Measurements from ENCODE around the gene DGKZ. TPM values are rescaled to one million over a fixed set of nuclear protein-coding genes. Genes with fewer than 3 reads are reported as not detected.
A peak's percentile ranks its signal among the peaks of the same experiment; 100 is the strongest.

DGKZ gene
- 125 and 130 TPM in 2 replicates for total RNA-seq (2013; cell fraction: nucleolus; rRNA removed)
- total RNA-seq (2014; rRNA removed) = 59.0 and 67.4 TPM in 2 replicates
- total RNA-seq (2014; rRNA removed; fragmentation: Illumina TruSeq; extraction: Trizol) = 17.5 and 22.3 TPM in 2 replicates
- 69.3 and 78.4 TPM in 2 replicates for total RNA-seq (2021)
- 16.5 TPM for polyA plus RNA-seq (2011; ENCODE audit: low read depth)
- polyA plus RNA-seq (2011; rRNA removed) = 16.5 and 35.2 TPM in 2 replicates
- 68.4 and 86.8 TPM in 2 replicates for polyA plus RNA-seq (2011; cell fraction: cytosol; rRNA removed)
- polyA plus RNA-seq (2011; cell fraction: nucleus; rRNA removed) = 403 and 444 TPM in 2 replicates
- 43.3 and 52.1 TPM in 2 replicates for polyA plus RNA-seq (2012)
- 8.3 and 29.0 TPM in 2 replicates for polyA plus RNA-seq (2014; fragmentation: Illumina TruSeq; extraction: Trizol)
- 1 to 10 TPM in 1 of 2 experiments, under 1 TPM in 1; 0.50 to 1.6 TPM for polyA plus RNA-seq (2014; fragmentation: Nextera tagmentation; extraction: Ambion mirVana)
- polyA plus RNA-seq (2014; rRNA removed) = 68.4 and 78.5 TPM in 2 replicates
- polyA plus RNA-seq (2016; fragmentation: Nextera tagmentation; extraction: Ambion mirVana) = 10 to 100 TPM; 43.7 to 44.6 TPM
- polyA minus RNA-seq (2011; rRNA and poly(A)+ RNA removed) = 36.9 and 81.4 TPM in 2 replicates
- polyA minus RNA-seq (2011; cell fraction: cytosol; rRNA and poly(A)+ RNA removed) = 26.5 and 41.5 TPM in 2 replicates
- polyA minus RNA-seq (2011; cell fraction: nucleus; rRNA and poly(A)+ RNA removed) = 67.3 and 115 TPM in 2 replicates
- percentile 62 among the genes with signal in this experiment for Bru-seq, nascent RNA
- percentile 73 among the genes with signal in this experiment for BruChase-seq, experiment 1, labeled RNA remaining after a 6-hour chase
- percentile 66 among the genes with signal in this experiment for BruChase-seq, experiment 2, labeled RNA remaining after a 2-hour chase
- long read RNA-seq, experiment 1, partial matches to known transcripts = 2 of 4 reads
- long read RNA-seq, experiment 1, other reads (novel, unspliced or antisense) = 2 of 4 reads
- long read RNA-seq, experiment 2 = 0 reads

- ChIA-PET POLR2A (interaction anchor here (1.4 to 3.0 kb wide), 4 partner anchors 14 to 143 kb away, joined by 3 to 32 read pairs (median 6); no protein-coding TSS in a partner anchor), CTCF (interaction anchor here (1.0 to 19.9 kb wide), 11 partner anchors 17 to 191 kb away, joined by 3 to 423 read pairs (median 8); no protein-coding TSS in a partner anchor), RAD21 (ENCODE audit: unreplicated experiment) (interaction anchor here (1.0 to 3.4 kb wide), 5 partner anchors 11 to 45 kb away, joined by 4 to 38 read pairs (median 5); no protein-coding TSS in a partner anchor), SMC1A (ENCODE audit: uncharacterized antibody, unreplicated experiment) (interaction anchor here (0.6 to 3.0 kb wide), 4 partner anchors 14 to 136 kb away, joined by 4 to 11 read pairs (median 6); no protein-coding TSS in a partner anchor)
- 11% methylated on average over 38 of the region's 80 CpGs for WGBS (ENCODE audit: insufficient coverage, insufficient replicate concordance, low lambda C conversion rate, missing lambda C conversion rate)
- Histone ChIP-seq H3K4me3 (peak within 1 kb of the TSS; percentile 88), H3K27me3 (replicated peaks in 1 of 2; ENCODE audit: control insufficient read depth in 2 of 2, insufficient read depth in 2 of 2, low read length in 1 of 2) (no peaks in the 10 kb centered on the region), H4K20me1 (ENCODE audit: control insufficient read depth, insufficient read depth) (no peaks in the 10 kb centered on the region), H3K36me3 (ENCODE audit: control insufficient read depth in 2 of 2, insufficient read depth in 2 of 2, low read length in 1 of 2) (peaks cover 0 to 3% of the 10 kb centered on the region in 2 experiments; a peak in 2 of 4 replicates), H3K4me1 (ENCODE audit: control insufficient read depth, insufficient read depth, low read length) (peaks cover 39% of the 10 kb centered on the region), H3K9me3 (replicated peaks; ENCODE audit: control insufficient read depth, insufficient read depth, low read length) (no peaks in the 10 kb centered on the region), H3K27ac (ENCODE audit: control insufficient read depth, insufficient read depth) (peak within 1 kb of the TSS; percentile 71), H3K9ac (ENCODE audit: control insufficient read depth, insufficient read depth, low read length) (peak within 1 kb of the TSS; percentile 83), H2AFZ (ENCODE audit: control insufficient read depth, low read depth, low read length) (peak within 1 kb of the TSS; percentile 57), H3K79me2 (ENCODE audit: control insufficient read depth, insufficient read depth, low read length) (peaks cover 39% of the 10 kb centered on the region), H3K4me2 (ENCODE audit: control insufficient read depth, insufficient read depth) (peak within 1 kb of the TSS; percentile 98)
- FAIRE-seq = no peak
- DNase-seq (ENCODE audit: low read depth, low spot score) = no peak
- BruUV-seq (replicated peaks) = no TSS peak
- in situ Hi-C loops (cut with MboI) = no loop called here
- peak; percentile 69 for ATAC-seq
- intact Hi-C loops (cut with micrococcal nuclease; ENCODE audit: unreplicated experiment) = loop anchor here (1.0 to 10.0 kb wide), 2 partner anchors 20 to 222 kb away; partner anchors contain the start of gene PHF21A
- TF ChIP-seq SP1 (IDR thresholded peaks at IDR 0.05; ENCODE audit: low read depth, low read length) (peak; percentile 81), TCF12 (IDR thresholded peaks at IDR 0.05; ENCODE audit: low read depth, low read length) (0 out of 2 replicates have a peak, but pooled peaks have one; percentile 45), PAX5 (IDR thresholded peaks at IDR 0.05; ENCODE audit: borderline replicate concordance, low read depth, low read length) (no peak), BHLHE40 (IDR thresholded peaks at IDR 0.05; ENCODE audit: borderline replicate concordance in 1 of 2, low read depth in 2 of 2, low read length in 1 of 2) (peak; percentile 52 to 87; a peak in 3 of 4 replicates), HDAC6 (IDR thresholded peaks at IDR 0.05; ENCODE audit: unreplicated experiment) (no peak), GATAD2B (conservative IDR thresholded peaks at IDR 0.05; ENCODE audit: low read depth) (no peak; the same call in 1 of the 2 replicates), STAT1 (conservative IDR thresholded peaks at IDR 0.05) (0 out of 2 replicates have a peak, but pooled peaks have one; percentile 29), CBX5 (IDR thresholded peaks at IDR 0.05; ENCODE audit: low read depth) (peak; percentile 83; the same call in 1 of the 2 replicates), YY1 (IDR thresholded peaks at IDR 0.05; ENCODE audit: low read depth, low read length) (peak; percentile 56; the same call in 1 of the 2 replicates), HDGF (IDR thresholded peaks at IDR 0.05) (peak; percentile 95), SMC3 (IDR thresholded peaks at IDR 0.05; ENCODE audit: borderline replicate concordance, low read length) (peak; percentile 39; the same call in 1 of the 2 replicates), ZSCAN29 (IDR thresholded peaks at IDR 0.05) (0 out of 2 replicates have a peak, but pooled peaks have one; percentile 31), TCF3 (IDR thresholded peaks at IDR 0.05; ENCODE audit: borderline replicate concordance, insufficient read depth, low read depth, low read length) (peak; percentile 65; the same call in 1 of the 2 replicates), EED (IDR thresholded peaks at IDR 0.05; ENCODE audit: low read depth) (no peak), BACH1 (IDR thresholded peaks at IDR 0.05; ENCODE audit: borderline replicate concordance) (0 out of 2 replicates have a peak, but pooled peaks have one; percentile 70), HCFC1 (IDR thresholded peaks at IDR 0.05; ENCODE audit: low read length) (peak; percentile 51), JUND (IDR thresholded peaks at IDR 0.05; ENCODE audit: low read depth, low read length) (0 out of 2 replicates have a peak, but pooled peaks have one; percentile 19), MYC (IDR thresholded peaks at IDR 0.05; ENCODE audit: insufficient read depth, insufficient read length, insufficient replicate concordance, low read length, severe bottlenecking) (peak; percentile 24), LARP7 (IDR thresholded peaks at IDR 0.05) (peak; percentile 75; the same call in 1 of the 2 replicates)
- TF ChIP-seq, protein P1, sequence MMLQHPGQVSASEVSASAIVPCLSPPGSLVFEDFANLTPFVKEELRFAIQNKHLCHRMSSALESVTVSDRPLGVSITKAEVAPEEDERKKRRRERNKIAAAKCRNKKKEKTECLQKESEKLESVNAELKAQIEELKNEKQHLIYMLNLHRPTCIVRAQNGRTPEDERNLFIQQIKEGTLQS (IDR thresholded peaks at IDR 0.05; ENCODE audit: borderline replicate concordance, extremely low read depth, low read depth, low read length) = 0 out of 2 replicates have a peak, but pooled peaks have one; percentile 24
Observed at GRCh38 chr11:46346886-46347636, at the start of gene DGKZ. DGKZ (plus strand) TSS chr11:46347463; CDS start chr11:46347660, 197 bp downstream.

Data from GM12878 (cell line).